GM23338 (cell line): ENCODE measurements around the gene SYNGR4. TPM values are rescaled to one million over a fixed set of nuclear protein-coding genes. Genes with fewer than 3 reads are reported as not detected.
A peak's percentile ranks its signal among the peaks of the same experiment; 100 is the strongest.

Experiments
- ATAC-seq: fragments of 200-7000 bp; cut with Tn5 transposase; 3 replicates; pipeline ENCODE4 v1.9.1; 2020
- DNase-seq: peaks from one replicate; pipeline ENCODE4 v3.0.0-alpha.2; 2015; ENCODE audit warnings: low spot score
- H2AFZ ChIP-seq: fragments of 200-600 bp; sonication (generic); 2 replicates; pipeline ENCODE4 v1.8.0; 2016; ENCODE audit warnings: antibody characterized with exemption, mild to moderate bottlenecking, moderate library complexity
- H3F3A ChIP-seq: fragments of 200-600 bp; sonication (generic); replicated peaks from 2 replicates; pipeline ENCODE4 v1.8.0; 2017; ENCODE audit warnings: antibody characterized with exemption, mixed run types, low read depth
- H3K27ac ChIP-seq: fragments of 200-600 bp; sonication (generic); 2 replicates; pipeline ENCODE4 v1.6.1; 2016; ENCODE audit warnings: low read depth
- H3K27me3 ChIP-seq: fragments of 200-600 bp; sonication (generic); 2 replicates; pipeline ENCODE4 v1.8.0; 2016; ENCODE audit warnings: mild to moderate bottlenecking, mixed run types, moderate library complexity; ENCODE audit not compliant: insufficient read depth
- H3K36me3 ChIP-seq: fragments of 200-600 bp; sonication (generic); 2 replicates; pipeline ENCODE4 v1.8.0; 2016; ENCODE audit warnings: mild to moderate bottlenecking; ENCODE audit not compliant: insufficient read depth
- H3K4me1 ChIP-seq: fragments of 200-600 bp; sonication (generic); 2 replicates; pipeline ENCODE4 v1.8.0; 2016; ENCODE audit warnings: mild to moderate bottlenecking, moderate library complexity; ENCODE audit not compliant: insufficient read depth
- H3K4me2 ChIP-seq: fragments of 200-600 bp; sonication (generic); 2 replicates; pipeline ENCODE4 v1.7.1; 2017; ENCODE audit warnings: mixed run types
- H3K4me3 ChIP-seq: fragments of 200-600 bp; sonication (generic); 2 replicates; pipeline ENCODE4 v1.6.1; 2016; ENCODE audit warnings: mixed run types
- H3K79me2 ChIP-seq: fragments of 200-600 bp; sonication (generic); replicated peaks from 2 replicates; pipeline ENCODE4 v1.8.0; 2017; ENCODE audit warnings: mild to moderate bottlenecking; ENCODE audit not compliant: insufficient read depth
- H3K9me2 ChIP-seq: fragments of 200-600 bp; sonication (generic); 2 replicates; pipeline ENCODE4 v1.8.0; 2017; ENCODE audit not compliant: insufficient read depth
- H4K20me1 ChIP-seq: fragments of 200-600 bp; sonication (generic); replicated peaks from 2 replicates; pipeline ENCODE4 v1.8.0; 2017; ENCODE audit warnings: mild to moderate bottlenecking; ENCODE audit not compliant: insufficient read depth
- H3K27ac Mint-ChIP-seq: 2 replicates; pipeline ENCODE4 v1.8.0; 2020; ENCODE audit warnings: inconsistent platforms, mild to moderate bottlenecking, moderate library complexity, mixed read lengths
- H3K27me3 Mint-ChIP-seq: 3 replicates; pipeline ENCODE4 v1.8.0; 2022; ENCODE audit warnings: low read depth, mild to moderate bottlenecking, moderate library complexity, mixed read lengths, inconsistent platforms; ENCODE audit not compliant: insufficient read depth, poor library complexity
- H3K36me3 Mint-ChIP-seq: 3 replicates; pipeline ENCODE4 v1.8.0; 2021; ENCODE audit warnings: low read depth, mild to moderate bottlenecking, inconsistent platforms, moderate library complexity, mixed read lengths
- H3K4me1 Mint-ChIP-seq: 3 replicates; pipeline ENCODE4 v1.8.0; 2020; ENCODE audit warnings: mild to moderate bottlenecking, inconsistent platforms, mixed read lengths
- H3K4me3 Mint-ChIP-seq: 3 replicates; pipeline ENCODE4 v1.8.0; 2021; ENCODE audit warnings: moderate library complexity, mild to moderate bottlenecking, inconsistent platforms, mixed read lengths
- H3K9me3 Mint-ChIP-seq: 3 replicates; pipeline ENCODE4 v1.8.0; 2020; ENCODE audit warnings: moderate library complexity, mild to moderate bottlenecking, inconsistent platforms, mixed read lengths
- JUNB ChIP-seq: IDR thresholded peaks from one replicate; pipeline ENCODE4 v1.6.1; 2016; ENCODE audit warnings: antibody characterized with exemption; ENCODE audit not compliant: unreplicated experiment
- NANOG ChIP-seq: IDR thresholded peaks from 2 replicates; pipeline ENCODE4 v1.6.1; 2016; ENCODE audit warnings: antibody characterized with exemption, borderline replicate concordance
- ZNF114 ChIP-seq: fragments of 250-450 bp; sonication (Bioruptor Pico); IDR thresholded peaks from 2 replicates; pipeline ENCODE4 v1.5.0; 2020; ENCODE audit warnings: mild to moderate bottlenecking, moderate library complexity
- ZNF462 ChIP-seq: fragments of 250-450 bp; sonication (Bioruptor Pico); IDR thresholded peaks from 2 replicates; pipeline ENCODE4 v1.5.0; 2020; ENCODE audit warnings: mild to moderate bottlenecking, moderate library complexity
- polyA plus RNA-seq: library from polyadenylated mRNA; unstranded; fragments of >200 nt; fragmentation: Nextera tagmentation; extraction: Ambion mirVana; gene quantifications from 2 replicates; pipeline ENCODE4 v1.2.1, GENCODE V29; 2016
- total RNA-seq: library from RNA; depleted of rRNA; stranded (reverse); fragments of >200 nt; shearing (Covaris generic); gene quantifications from 2 replicates; pipeline ENCODE4 v1.2.3, GENCODE V29; 2014

The SYNGR4 gene
- total and polyA plus RNA-seq, 2 experiments from 2014 or later: not detected

- Histone ChIP-seq H3K4me2 (peak overlapping the region; percentile 95), H3K27me3 (no peaks in the 10 kb centered on the region), H3K27ac (peak overlapping the region; percentile 96), H3F3A (no peaks in the 10 kb centered on the region), H3K4me3 (peak overlapping the region; percentile 84), H3K79me2 (no peaks in the 10 kb centered on the region), H3K36me3 (no peaks in the 10 kb centered on the region), H4K20me1 (no peaks in the 10 kb centered on the region), H3K4me1 (no peaks in the 10 kb centered on the region), H3K9me2 (no peaks in the 10 kb centered on the region), H2AFZ (peak overlapping the region; percentile 30; the same call in 1 of the 2 replicates)
- TF ChIP-seq ZNF114 (CRISPR knock-in tag): no peak
- Mint-ChIP-seq H3K4me3 (peak overlapping the region; percentile 87), H3K4me1 (peaks cover 10% of the 10 kb centered on the region; the same call in 2 of the 3 replicates), H3K27ac (peak overlapping the region; percentile 97), H3K9me3 (no peaks in the 10 kb centered on the region; the same call in 2 of the 3 replicates), H3K36me3 (peaks cover 8% of the 10 kb centered on the region; the same call in 2 of the 3 replicates), H3K27me3 (peaks cover 11% of the 10 kb centered on the region)
- DNase-seq (peak; percentile 38), ATAC-seq (peak; percentile 33)
These were observed 712 bp upstream of the SYNGR4 start for GRCh38 chr19:48363500-48363809.

GRCh38 chr19:48364598-48365348, 606 bp downstream of the SYNGR4 start:
- H3K4me3 Mint-ChIP-seq: peak overlapping the region; percentile 87
- TF ChIP-seq ZNF462 (CRISPR knock-in tag) (no peak), NANOG (no peak), JUNB (no peak)
- Histone ChIP-seq H3K9me2 (no peaks in the 10 kb centered on the region), H3K27ac (peak overlapping the region; percentile 83), H4K20me1 (no peaks in the 10 kb centered on the region), H3K4me3 (peak overlapping the region; percentile 58), H3K36me3 (no peaks in the 10 kb centered on the region), H3K4me1 (no peaks in the 10 kb centered on the region), H3F3A (no peaks in the 10 kb centered on the region), H3K27me3 (no peaks in the 10 kb centered on the region), H3K4me2 (peak overlapping the region; percentile 78), H2AFZ (peak overlapping the region; percentile 52; the same call in 1 of the 2 replicates), H3K79me2 (no peaks in the 10 kb centered on the region)
- H3K9me3 Mint-ChIP-seq: no peaks in the 10 kb centered on the region; the same call in 2 of the 3 replicates
- H3K36me3 Mint-ChIP-seq: peaks cover 5% of the 10 kb centered on the region; the same call in 2 of the 3 replicates
- H3K4me1 Mint-ChIP-seq: peaks cover 10% of the 10 kb centered on the region; the same call in 2 of the 3 replicates
- DNase-seq (no peak), ATAC-seq (no peak)
- H3K27me3 Mint-ChIP-seq: peaks cover 10% of the 10 kb centered on the region
- peak overlapping the region; percentile 91 for H3K27ac Mint-ChIP-seq
